NCI-H2171 treated with DMSO at 0.1 percent for 48 hours (cell line): ENCODE results near the gene KIF25.

ENCODE experiments used
- DNase-seq: peaks from one replicate; lab custom pipeline; 2025; lab: John Stamatoyannopoulos, UW

The KIF25 gene

DNA sequence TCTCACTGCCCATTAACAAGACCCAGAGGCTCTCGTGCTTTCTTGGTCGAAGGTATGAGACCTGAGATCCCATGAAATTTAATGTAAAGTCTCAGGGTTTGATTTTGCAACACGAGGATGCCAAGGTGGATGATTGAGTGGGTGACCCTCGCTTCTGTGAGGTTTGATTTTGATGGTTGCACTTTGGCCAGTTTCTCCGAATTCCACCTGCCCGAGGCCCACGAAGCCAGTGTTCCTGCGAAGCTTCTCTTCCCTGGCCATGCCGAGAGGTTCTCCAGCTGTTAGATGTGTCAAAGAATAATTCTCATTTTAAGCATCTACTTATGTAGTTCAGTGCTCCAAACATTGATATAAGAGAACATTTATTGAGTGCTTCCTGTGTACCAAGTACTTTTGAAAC, at the start of gene KIF25:
Gene KIF25 (plus strand): TSS at position 30 of the 400 bp plus-strand sequence. CDS start 31,915 bp downstream, outside the sequence.
- DNase-seq = no peak

- no peak for DNase-seq
Observed at GRCh38 chr6:167947716-167948115, 49.8 kb upstream of the KIF25 start.

DNA sequence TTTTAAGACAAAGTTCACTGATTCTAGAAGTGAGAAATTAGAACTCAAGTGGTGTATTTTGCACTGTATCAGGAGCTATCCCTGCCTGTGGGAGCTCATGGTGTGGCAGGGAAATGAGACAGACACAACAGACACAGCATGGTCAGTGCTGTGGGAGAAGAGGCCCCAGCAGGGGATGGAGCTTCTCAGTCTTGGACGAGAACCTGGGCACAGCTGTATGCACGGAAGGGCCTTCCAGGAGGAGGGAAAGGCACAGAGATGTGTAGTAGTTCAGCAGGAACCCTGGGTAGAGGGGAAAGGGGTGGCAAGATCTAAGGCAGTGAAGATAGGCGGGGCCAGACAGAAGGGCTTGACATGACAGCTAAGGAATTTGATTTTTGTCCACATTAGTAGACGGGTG, 48.8 kb upstream of the KIF25 start:
- no peak for DNase-seq

DNA sequence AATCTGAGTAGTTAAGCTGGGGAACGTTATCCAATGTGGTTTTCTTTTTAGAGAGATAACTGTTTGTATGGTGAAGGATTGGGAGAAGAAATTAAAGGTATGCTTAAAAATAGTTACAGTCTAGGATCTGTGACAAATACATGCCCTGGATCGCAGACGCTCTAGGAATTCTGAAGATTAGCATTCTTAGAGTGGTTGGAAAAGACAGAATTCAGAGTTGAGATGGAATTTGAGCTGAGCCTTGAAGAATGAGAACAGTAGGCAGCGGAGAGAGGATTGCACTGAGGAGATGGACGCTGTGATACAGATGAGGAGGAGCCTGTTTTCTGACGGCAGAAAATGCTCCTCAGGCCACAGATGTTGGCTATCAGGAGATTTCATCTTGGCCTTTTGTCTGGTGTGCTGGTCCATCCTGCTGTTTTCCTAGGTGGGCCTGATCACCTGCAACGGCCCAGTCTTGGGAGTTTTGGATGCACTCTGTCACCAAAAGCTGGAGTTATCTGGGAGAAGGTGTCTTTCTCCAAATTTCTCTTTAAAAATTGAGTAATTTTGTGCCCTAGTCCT, 48.3 kb upstream of the KIF25 start:
- DNase-seq = no peak

- no peak for DNase-seq
Observed at GRCh38 chr6:167951781-167952511, 45.5 kb upstream of the KIF25 start.

DNA sequence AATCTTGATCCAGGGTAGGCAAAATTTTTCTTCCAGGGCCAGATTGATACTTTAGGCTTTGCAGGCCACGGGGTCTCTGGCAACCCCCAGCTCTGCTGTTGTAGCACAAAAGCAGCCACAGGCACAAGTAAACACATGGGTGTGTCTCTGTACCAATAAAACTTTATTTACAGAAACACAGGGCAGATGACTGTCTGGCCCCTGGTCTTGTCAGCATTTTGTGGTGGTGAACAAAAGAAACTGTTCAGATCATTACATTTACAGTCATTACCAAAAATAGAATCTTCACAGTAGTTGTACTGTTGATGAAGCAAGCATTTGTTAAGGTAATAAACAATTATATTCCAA, 45.0 kb upstream of the KIF25 start:
- DNase-seq = no peak

- no peak for DNase-seq
Observed at GRCh38 chr6:167953551-167953950, 43.9 kb upstream of the KIF25 start.

DNA sequence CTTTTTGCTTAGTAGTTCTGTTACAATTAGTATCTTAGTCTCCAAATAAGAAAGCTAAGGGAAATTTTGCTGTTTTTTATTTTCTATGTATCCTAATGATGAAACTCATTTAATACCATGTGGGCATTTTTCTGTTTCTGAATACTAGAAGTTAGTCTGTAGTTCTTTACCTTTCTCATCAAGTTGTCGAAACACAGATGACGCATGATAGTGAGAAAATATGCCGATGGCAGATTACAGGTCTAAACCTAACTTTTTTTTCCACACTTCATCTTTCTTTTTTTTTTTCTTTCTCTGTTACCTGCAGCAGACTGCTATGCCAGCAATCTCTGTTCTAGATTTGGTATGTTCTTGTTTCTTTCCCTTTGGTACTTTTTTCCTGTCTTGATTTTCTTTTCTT, 43.3 kb upstream of the KIF25 start:
- DNase-seq = no peak

GRCh38 chr6:167956491-167956890, 41.0 kb upstream of the KIF25 start:
- DNase-seq = no peak

GRCh38 chr6:167956983-167957492, 40.4 kb upstream of the KIF25 start:
- no peak for DNase-seq

DNA sequence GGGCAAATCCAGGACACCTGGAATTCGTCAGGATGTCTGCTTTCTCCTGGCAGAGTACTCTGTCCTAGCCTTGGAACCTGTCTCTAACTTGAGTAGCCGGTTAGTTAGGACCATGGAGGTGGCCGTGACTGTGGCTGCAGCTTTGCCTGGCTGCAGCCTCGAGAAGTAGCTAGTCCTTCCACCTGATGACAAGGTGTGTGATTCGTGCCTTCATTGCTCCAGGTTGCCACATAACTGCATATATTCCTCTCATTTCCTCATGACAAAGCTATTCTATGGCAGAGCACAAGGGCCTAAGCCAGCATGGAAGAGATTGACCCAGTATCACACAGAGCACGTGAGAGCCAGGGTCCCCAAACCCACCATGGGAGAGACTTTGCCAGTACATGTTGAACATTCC, 39.8 kb upstream of the KIF25 start:
- no peak for DNase-seq

DNA sequence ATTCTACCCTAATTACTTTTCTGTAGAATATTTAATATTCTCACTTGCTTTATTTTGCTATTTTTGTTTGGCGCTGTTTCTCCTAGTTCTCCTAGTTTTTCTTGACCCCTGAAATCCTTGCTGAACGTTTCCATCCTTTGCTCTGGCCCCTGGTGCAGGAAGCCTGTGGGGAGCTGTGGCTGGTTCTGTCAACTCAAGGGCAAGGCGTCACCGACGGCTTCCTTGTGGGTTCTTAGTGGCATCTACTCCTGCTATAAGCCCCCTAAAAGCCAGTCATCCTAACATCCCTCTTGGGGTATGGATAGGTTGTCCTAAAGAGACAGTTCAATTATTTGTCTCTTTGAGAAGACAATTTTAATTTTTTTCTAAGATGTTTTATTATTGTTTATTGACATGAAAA, 36.9 kb upstream of the KIF25 start:
- no peak for DNase-seq

GRCh38 chr6:167962711-167963110, 34.8 kb upstream of the KIF25 start:
- peak; percentile 94 for DNase-seq

DNA sequence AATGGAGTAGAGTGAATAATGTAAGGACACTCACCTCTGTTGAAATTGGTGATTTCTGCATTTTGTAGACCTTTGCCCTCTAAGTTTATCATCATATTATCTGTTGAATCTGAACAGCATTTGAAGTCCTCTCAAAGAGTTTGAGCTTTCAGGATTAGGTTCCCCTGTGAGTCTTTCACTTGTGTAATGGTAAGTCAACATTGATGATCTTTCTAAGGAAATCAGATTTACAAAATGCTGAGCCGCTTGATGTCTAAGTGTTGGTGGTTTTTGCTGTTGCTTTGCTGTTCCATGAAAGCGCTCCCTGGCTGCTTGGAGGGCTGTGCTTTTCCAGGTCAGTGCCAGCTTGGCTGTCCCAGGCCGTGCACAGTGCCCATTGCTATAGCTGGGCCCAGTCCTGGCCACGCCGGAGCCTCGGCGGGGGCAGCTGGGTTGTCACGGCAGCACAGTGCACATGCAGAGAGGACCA, 33.8 kb upstream of the KIF25 start:
- no peak for DNase-seq

- no peak for DNase-seq
Observed at GRCh38 chr6:167965592-167966539, 31.6 kb upstream of the KIF25 start.

GRCh38 chr6:167966540-167966905, 30.9 kb upstream of the KIF25 start:
- no peak for DNase-seq

- peak; percentile 10 for DNase-seq
Observed at GRCh38 chr6:167968091-167968490, 29.4 kb upstream of the KIF25 start.

DNA sequence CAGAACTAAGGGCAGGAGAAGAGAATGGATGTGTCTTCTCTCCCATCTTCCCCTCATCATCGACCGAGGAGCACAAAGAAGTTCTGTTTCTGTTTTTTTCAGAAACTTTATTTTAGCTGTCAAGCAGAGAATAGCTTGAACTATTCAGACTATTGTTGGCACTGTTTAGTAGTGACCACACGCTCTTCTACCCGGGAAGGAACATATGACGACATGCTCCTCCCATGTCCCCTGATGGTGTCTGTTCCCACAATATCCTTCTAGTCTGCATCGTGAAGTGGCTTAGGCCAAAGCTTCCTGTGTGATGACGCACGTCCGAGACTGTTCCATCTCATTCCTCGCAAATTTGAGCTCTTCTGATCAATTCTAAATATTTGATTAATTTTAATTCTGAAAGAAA, 27.2 kb upstream of the KIF25 start:
- DNase-seq = no peak

GRCh38 chr6:167972193-167972592, 25.3 kb upstream of the KIF25 start:
- no peak for DNase-seq

- peak; percentile 16 for DNase-seq
Observed at GRCh38 chr6:167973148-167973885, 24.2 kb upstream of the KIF25 start.

DNA sequence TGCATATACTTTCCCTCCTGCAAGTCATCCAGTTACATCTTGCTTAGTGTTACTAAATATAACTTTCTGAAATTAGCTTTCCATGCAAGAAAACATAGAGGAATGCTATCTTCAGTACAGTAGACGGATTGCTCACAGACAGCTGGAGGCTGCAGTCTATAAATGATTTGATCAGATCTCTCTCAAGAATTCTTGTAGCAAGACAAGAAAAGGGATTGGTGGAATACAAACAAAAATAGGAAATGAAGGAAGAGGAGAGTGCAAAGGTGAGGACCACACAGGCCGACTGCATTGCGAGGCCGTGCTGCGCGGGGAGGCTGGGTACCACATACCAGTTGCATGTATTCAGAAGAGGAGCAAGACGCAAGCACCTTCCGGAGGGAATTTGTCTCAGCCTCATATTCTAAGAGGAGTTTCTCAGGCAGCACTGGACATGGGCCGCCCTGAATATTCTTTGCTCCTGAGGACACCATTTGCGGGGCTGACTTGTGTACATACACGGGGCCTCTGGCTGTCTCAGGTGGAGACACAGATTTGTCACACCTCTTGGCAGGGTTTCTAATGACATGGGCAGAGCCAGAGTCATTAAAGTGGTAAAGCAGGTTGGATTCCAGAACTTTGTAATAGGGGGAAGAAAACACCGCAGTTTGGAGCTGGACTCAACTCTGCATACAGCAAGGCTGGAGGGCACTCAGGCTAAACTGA, 22.7 kb upstream of the KIF25 start:
- DNase-seq = no peak
